Activated naive CD4-positive, alpha-beta T cell treated with Interleukin-2 at 50 U/mL for 16 hours (primary cell): Measurements from ENCODE around the gene GAGE2A.
"Not testable (repeated sequence)": the region's sequence is repeated elsewhere in the genome, so short reads cannot be mapped to it uniquely, and the experiment has no call there.

ENCODE experiments used
- DNase-seq: peaks from one replicate; pipeline ENCODE4 v3.0.0-alpha.2; 2020

The GAGE2A gene

GRCh38 chrX:49589196-49589595 lies at the start of gene GAGE2A:
TSS of gene GAGE2A (plus strand) at chrX:49589496. CDS start at chrX:49590651, 1,155 bp downstream.
- not testable (repeated sequence) for DNase-seq

GRCh38 chrX:49541433-49541832 lies 47.9 kb upstream of the GAGE2A start, which contains the start of gene GAGE12D:
TSS of gene GAGE12D (plus strand) at chrX:49541733. CDS start at chrX:49542888, 1,155 bp downstream.
- DNase-seq: not testable (repeated sequence)

GRCh38 chrX:49550989-49551388 lies 38.3 kb upstream of the GAGE2A start, which contains the start of gene GAGE12E:
TSS of gene GAGE12E (plus strand) at chrX:49551289. CDS start at chrX:49552444, 1,155 bp downstream.
- not testable (repeated sequence) for DNase-seq

- DNase-seq: not testable (repeated sequence)
Measured at GRCh38 chrX:49560542-49560941, 28.8 kb upstream of the GAGE2A start, which contains the start of gene GAGE12F. TSS of gene GAGE12F (plus strand) at chrX:49560842. CDS start at chrX:49561997, 1,155 bp downstream.

- DNase-seq: not testable (repeated sequence)
Measured at GRCh38 chrX:49568728-49569127, 20.6 kb upstream of the GAGE2A start.

- DNase-seq: not testable (repeated sequence)
Measured at GRCh38 chrX:49569152-49569551, 20.1 kb upstream of the GAGE2A start.

GRCh38 chrX:49570100-49570499 lies 19.2 kb upstream of the GAGE2A start, which contains the start of gene GAGE12G:
TSS of gene GAGE12G (plus strand) at chrX:49570400. CDS start at chrX:49571555, 1,155 bp downstream.
- DNase-seq: not testable (repeated sequence)

- not testable (repeated sequence) for DNase-seq
Measured at GRCh38 chrX:49579649-49580048, 9.6 kb upstream of the GAGE2A start, which contains the start of gene GAGE12H. TSS of gene GAGE12H (plus strand) at chrX:49579949. CDS start at chrX:49581104, 1,155 bp downstream.

- DNase-seq: peak; percentile 1
Measured at GRCh38 chrX:49589769-49590478, 628 bp downstream of the GAGE2A start.

GRCh38 chrX:49590488-49590887 lies 1.2 kb downstream of the GAGE2A start:
- DNase-seq: not testable (repeated sequence)

- not testable (repeated sequence) for DNase-seq
Measured at GRCh38 chrX:49598720-49599119, 9.4 kb downstream of the GAGE2A start, which contains the start of gene GAGE1. TSS of gene GAGE1 (plus strand) at chrX:49599020. CDS start at chrX:49600175, 1,155 bp downstream.

GRCh38 chrX:49610718-49611310 lies 21.5 kb downstream of the GAGE2A start:
- no peak for DNase-seq

- DNase-seq: no peak
Measured at GRCh38 chrX:49618574-49618973, 29.3 kb downstream of the GAGE2A start.

GRCh38 chrX:49627086-49627777 lies 37.9 kb downstream of the GAGE2A start:
- peak; percentile 13 for DNase-seq

GRCh38 chrX:49644991-49645637 lies 55.8 kb downstream of the GAGE2A start:
- DNase-seq: no peak
